ENCODE data around the gene SLITRK3.

Gene SLITRK3

DNA sequence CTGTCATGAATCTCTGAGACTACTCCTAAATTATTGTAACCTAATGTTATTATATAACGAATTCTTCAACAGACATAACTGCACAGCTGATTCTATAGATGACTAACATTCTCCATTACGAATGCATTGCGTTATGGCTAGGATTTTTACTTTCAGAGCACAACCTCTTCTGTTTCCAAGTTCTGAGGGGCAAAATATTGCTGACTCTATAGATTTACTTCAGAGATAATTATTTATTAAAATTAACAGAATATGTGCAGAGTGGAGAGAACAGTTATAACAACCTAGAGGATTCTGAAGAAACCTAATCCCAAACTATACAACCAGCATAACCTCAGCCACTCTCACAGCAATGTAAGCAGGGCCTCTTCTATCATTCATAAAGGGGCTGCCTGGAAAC, 25.9 kb downstream of the SLITRK3 start:
- DNase-seq (ENCODE audit: low spot score) = no peak
- in situ Hi-C loops (cut with MboI; ENCODE audit: low sequenced_read_pairs, unreplicated experiment) = no loop called here
- TF ChIP-seq, protein P1, sequence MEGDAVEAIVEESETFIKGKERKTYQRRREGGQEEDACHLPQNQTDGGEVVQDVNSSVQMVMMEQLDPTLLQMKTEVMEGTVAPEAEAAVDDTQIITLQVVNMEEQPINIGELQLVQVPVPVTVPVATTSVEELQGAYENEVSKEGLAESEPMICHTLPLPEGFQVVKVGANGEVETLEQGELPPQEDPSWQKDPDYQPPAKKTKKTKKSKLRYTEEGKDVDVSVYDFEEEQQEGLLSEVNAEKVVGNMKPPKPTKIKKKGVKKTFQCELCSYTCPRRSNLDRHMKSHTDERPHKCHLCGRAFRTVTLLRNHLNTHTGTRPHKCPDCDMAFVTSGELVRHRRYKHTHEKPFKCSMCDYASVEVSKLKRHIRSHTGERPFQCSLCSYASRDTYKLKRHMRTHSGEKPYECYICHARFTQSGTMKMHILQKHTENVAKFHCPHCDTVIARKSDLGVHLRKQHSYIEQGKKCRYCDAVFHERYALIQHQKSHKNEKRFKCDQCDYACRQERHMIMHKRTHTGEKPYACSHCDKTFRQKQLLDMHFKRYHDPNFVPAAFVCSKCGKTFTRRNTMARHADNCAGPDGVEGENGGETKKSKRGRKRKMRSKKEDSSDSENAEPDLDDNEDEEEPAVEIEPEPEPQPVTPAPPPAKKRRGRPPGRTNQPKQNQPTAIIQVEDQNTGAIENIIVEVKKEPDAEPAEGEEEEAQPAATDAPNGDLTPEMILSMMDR (IDR thresholded peaks at IDR 0.05; ENCODE audit: borderline replicate concordance, control extremely low read depth, extremely low read depth, insufficient read depth, missing control alignments) = no peak

DNA sequence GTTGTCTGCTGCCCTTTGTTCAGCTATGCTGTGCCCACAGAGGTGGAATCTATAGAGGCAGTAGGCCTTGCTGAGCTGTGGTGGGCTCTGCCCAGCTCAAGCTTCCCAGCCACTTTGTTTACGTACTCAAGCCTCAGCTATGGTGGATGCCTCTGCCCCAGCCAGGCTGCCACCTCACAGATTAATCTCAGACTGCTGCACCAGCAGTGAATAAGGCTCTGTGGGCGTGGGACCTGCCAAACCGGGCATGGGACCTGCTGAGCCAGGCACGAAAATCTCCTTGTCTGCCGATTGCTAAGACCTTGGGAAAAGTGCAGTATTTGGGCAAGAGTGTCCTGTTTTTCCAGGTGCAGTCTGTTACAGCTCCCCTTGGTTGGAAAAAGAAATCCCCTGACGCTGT, 26.8 kb downstream of the SLITRK3 start:
- in situ Hi-C loops (cut with MboI; ENCODE audit: low sequenced_read_pairs, unreplicated experiment) = no loop called here
- no peak for DNase-seq (ENCODE audit: low spot score)
- TF ChIP-seq, protein P1 (IDR thresholded peaks at IDR 0.05; ENCODE audit: borderline replicate concordance, control extremely low read depth, extremely low read depth, insufficient read depth, missing control alignments) = no peak

DNA sequence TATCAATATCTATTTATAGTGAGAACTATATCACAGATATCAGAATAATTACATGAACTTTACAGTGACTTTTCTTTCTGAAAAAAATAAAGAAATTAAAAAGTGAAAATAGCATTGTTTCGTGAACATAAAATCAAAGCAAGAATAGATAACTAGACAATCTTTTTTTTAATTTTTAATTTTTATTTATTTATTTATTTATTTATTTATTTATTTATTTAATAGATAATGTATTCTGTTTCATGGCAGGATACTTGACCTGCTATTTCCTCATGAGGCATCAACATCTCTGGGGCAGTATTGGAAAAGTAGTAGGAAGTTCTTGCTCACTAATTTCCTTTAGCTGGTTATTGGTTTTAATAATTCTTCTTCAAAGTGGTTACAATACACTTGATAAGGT, 33.3 kb downstream of the SLITRK3 start:
- TF ChIP-seq, protein P1 (IDR thresholded peaks at IDR 0.05; ENCODE audit: borderline replicate concordance, control extremely low read depth, extremely low read depth, insufficient read depth, missing control alignments) = no peak
- in situ Hi-C loops (cut with MboI; ENCODE audit: low sequenced_read_pairs, unreplicated experiment) = no loop called here
- DNase-seq (ENCODE audit: low spot score) = no peak

DNA sequence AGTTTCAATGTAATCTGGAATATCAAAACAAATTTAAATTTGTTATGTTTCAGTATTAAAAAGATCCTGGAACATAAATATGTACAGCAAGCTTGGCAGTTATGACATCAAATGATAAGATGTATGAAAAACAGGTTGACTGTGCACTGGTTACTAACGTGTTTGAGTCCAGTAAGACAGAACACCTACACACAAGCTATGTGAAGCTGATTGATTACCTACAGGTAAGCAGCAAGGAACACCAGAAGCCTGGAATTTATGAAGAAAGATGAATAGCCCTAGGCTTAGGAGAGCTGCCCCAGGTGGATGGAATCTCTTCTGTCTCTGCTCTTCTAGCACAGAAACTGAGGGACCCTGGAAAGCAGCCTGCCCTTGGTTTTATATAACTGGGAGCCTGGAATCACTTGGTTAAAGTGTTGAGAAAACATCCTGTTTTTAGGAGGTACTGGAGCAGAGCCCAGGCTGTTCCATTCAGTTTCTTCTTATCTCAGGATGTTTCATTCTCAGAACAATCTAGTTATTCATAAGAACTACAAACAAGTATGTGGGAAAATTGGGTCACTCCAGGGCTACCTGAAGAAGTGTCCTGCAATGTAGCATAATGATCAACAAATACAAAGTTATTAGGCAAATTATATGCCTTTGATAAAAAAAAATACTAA, 36.3 kb downstream of the SLITRK3 start:
- in situ Hi-C loops (cut with MboI; ENCODE audit: low sequenced_read_pairs, unreplicated experiment) = no loop called here
- TF ChIP-seq, protein P1 (IDR thresholded peaks at IDR 0.05; ENCODE audit: borderline replicate concordance, control extremely low read depth, extremely low read depth, insufficient read depth, missing control alignments) = no peak
- DNase-seq (ENCODE audit: low spot score) = no peak

DNA sequence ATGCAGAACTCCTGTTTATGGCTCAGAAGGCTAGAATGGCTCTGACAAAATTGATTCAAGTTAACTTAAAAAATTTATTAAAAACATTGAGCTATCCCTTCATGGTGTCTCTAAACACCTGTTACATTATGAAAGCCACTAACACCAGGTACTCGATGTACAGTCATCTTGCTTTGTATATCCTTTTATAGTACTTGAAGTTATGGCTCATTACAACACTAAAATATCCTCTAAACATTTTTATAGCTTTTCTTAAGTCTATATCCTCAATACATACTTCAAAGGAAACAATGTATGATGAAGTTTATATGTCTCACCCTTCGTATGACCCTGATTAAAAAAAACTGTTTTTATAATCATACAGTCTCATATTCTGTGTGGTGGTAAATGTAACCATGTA, 38.2 kb downstream of the SLITRK3 start:
- no peak for DNase-seq (ENCODE audit: low spot score)
- in situ Hi-C loops (cut with MboI; ENCODE audit: low sequenced_read_pairs, unreplicated experiment) = no loop called here
- TF ChIP-seq, protein P1 (IDR thresholded peaks at IDR 0.05; ENCODE audit: borderline replicate concordance, control extremely low read depth, extremely low read depth, insufficient read depth, missing control alignments) = no peak

DNA sequence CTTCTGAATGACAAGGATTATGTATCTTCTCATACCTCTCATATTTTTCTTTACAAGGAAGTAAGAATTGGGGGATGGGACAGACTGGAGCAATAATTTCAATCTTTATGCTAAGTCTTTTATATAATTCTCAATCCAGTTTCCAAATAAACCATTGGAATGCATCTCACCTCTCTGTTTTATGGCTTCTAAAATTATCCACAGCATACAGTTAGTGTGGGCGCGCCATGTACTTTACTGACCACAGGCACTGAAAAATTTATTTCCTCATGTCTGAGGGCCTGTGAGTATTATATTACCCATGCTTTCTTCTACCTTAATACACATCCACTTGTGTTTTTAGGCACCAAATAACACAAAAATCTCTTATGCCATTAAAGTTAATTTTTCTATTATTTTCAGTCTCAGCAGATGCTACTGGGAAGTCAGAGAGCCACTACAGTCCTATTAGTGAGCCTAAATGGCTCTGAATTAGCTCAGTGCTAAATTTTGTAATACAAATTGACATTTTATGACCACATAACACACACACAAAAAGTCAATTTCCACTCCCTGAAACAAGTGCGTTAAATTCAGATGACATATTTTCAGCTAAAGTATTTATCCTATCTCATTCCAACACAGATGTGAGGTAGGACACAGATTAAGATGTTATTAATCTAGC, 39.3 kb downstream of the SLITRK3 start:
- TF ChIP-seq, protein P1 (IDR thresholded peaks at IDR 0.05; ENCODE audit: borderline replicate concordance, control extremely low read depth, extremely low read depth, insufficient read depth, missing control alignments) = no peak
- DNase-seq (ENCODE audit: low spot score) = no peak
- in situ Hi-C loops (cut with MboI; ENCODE audit: low sequenced_read_pairs, unreplicated experiment) = no loop called here

All from GM13976 (cell line).